Aortic smooth muscle cell (primary cell): ENCODE data around the gene ATP13A1. TPM values are rescaled to one million over a fixed set of nuclear protein-coding genes. Genes with fewer than 3 reads are reported as not detected.

Source experiments
- total RNA-seq: library from RNA; depleted of rRNA; stranded (reverse); fragments of >200 nt; gene quantifications from 2 replicates; pipeline ENCODE4 v1.2.3, GENCODE V29; 2014

ATP13A1 gene
- 23.8 and 27.3 TPM in 2 replicates for total RNA-seq

GRCh38 chr19:19663256-19664120, at the start of gene ATP13A1:
ATP13A1 (minus strand) TSS chr19:19663676; CDS start chr19:19663666, 10 bp downstream.

GRCh38 chr19:19668230-19669012, 4.9 kb upstream of the ATP13A1 start, which contains the start of gene ZNF101:
ZNF101 (plus strand) TSS chr19:19668839; CDS start chr19:19668964, 125 bp downstream.

DNA sequence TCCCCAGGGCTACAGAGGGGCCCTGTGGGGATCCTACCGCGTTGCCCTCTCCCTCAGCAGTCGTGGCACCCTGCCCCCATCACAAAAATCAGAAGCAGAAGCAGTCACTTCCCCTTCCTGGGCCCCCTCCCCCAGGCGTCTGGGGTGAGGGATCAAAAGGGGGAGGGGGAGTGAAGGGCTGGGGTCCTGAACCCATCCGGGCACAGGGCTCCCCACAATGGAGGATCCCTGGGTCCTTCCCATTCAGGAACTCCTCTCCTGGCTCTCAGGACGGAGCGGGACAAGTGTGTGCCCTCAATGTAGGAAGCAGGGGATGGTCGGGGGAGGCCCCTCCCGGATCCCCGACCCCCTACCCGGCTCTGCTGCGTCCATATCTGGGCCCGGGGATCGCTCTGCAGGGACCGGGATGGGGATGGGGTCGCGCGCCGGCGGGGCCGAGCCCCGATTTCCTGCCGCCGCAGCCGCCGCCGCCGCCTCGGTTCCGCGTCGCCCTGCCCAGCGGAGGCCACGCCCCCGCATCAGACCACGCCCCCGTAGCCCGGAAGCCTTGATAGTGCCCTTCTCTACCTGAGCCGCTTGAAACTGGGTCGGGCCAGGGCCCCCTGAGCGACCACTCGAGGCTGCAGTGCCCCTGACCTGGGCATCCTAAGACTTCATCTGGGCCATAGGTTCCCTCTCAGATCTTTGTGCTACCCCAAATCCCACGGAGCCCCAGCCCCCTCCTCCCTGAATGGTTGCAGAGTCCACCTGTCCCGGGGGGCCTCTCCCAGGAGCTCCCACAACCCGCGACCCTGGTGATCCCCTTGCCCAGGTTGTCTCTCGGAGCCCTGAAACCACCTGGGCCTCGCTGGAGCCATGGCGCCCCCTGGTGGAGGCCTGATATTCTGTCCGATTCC, 20.1 kb downstream of the ATP13A1 start, which contains the start of gene GMIP:
Gene GMIP (minus strand): TSS at position 500 of the 896 bp plus-strand sequence. CDS start 128 bp downstream, at position 372.

GRCh38 chr19:19627621-19628500, 35.6 kb downstream of the ATP13A1 start, which contains the start of gene LPAR2:
LPAR2 (minus strand) TSS chr19:19628220; CDS start chr19:19627275, 945 bp downstream.

GRCh38 chr19:19618219-19619051, 45.0 kb downstream of the ATP13A1 start, which contains the start of gene PBX4:
PBX4 (minus strand) TSS chr19:19618687; CDS start chr19:19618629, 58 bp downstream.

Other genes with a start within 250 kb of the ATP13A1 start
- gene TSSK6, start 148.1 kb downstream of the ATP13A1 start, total RNA-seq = 1.1 and 1.5 TPM in 2 replicates
- gene NDUFA13, start 147.5 kb downstream of the ATP13A1 start, total RNA-seq = 312 and 424 TPM in 2 replicates
- 0.13 and 0.44 TPM in 2 replicates for gene YJEFN3, start 134.8 kb downstream of the ATP13A1 start, total RNA-seq
- gene CILP2, start 125.4 kb downstream of the ATP13A1 start, total RNA-seq = under 0.01 TPM in 2 replicates
- gene PBX4, start 45.0 kb downstream of the ATP13A1 start, total RNA-seq = 0.26 TPM in 1 of 2 replicates, not detected in the other
- gene LPAR2, start 35.5 kb downstream of the ATP13A1 start, total RNA-seq = 0.13 and 0.37 TPM in 2 replicates
- 2.5 and 2.8 TPM in 2 replicates for gene GMIP, start 20.0 kb downstream of the ATP13A1 start, total RNA-seq
- 5.4 and 6.3 TPM in 2 replicates for gene ZNF101, start 5.2 kb upstream of the ATP13A1 start, total RNA-seq
- 4.7 and 5.3 TPM in 2 replicates for gene ZNF14, start 69.4 kb upstream of the ATP13A1 start, total RNA-seq
- gene ZNF506, start 158.1 kb upstream of the ATP13A1 start, total RNA-seq = 9.2 and 9.9 TPM in 2 replicates
- gene ZNF253, start 202.2 kb upstream of the ATP13A1 start, total RNA-seq = 2.2 and 2.9 TPM in 2 replicates
- gene ZNF93, start 237.3 kb upstream of the ATP13A1 start, total RNA-seq = 1.8 and 2.0 TPM in 2 replicates